HTERT RPE-1 (cell line): ENCODE measurements around the gene CDH16.
"Not testable (repeated sequence)": the region's sequence is repeated elsewhere in the genome, so short reads cannot be mapped to it uniquely, and the experiment has no call there.

Source experiments
- in situ Hi-C: fragments of 300-500 bp; cut with MboI; formaldehyde crosslinking; loops from 4 replicates; pipeline ENCODE4 v1.14.3; 2020; ENCODE audit warnings: low sequenced_read_pairs

CDH16 gene

GRCh38 chr16:66918803-66919568 lies at the start of gene CDH16:
CDH16 (minus strand) TSS chr16:66918885; CDS start chr16:66918065, 820 bp downstream.
- in situ Hi-C loops: no loop called here

GRCh38 chr16:66964049-66964448 lies 45.4 kb upstream of the CDH16 start:
- in situ Hi-C loops: no loop called here

- in situ Hi-C loops: no loop called here
Measured at GRCh38 chr16:66961914-66962313, 43.2 kb upstream of the CDH16 start.

- in situ Hi-C loops: no loop called here
Measured at GRCh38 chr16:66961065-66961744, 42.5 kb upstream of the CDH16 start, which contains the start of gene CES3. CES3 (plus strand) TSS chr16:66961266; CDS start chr16:66961308, 42 bp downstream.

GRCh38 chr16:66960270-66960669 lies 41.6 kb upstream of the CDH16 start:
- in situ Hi-C loops: no loop called here

GRCh38 chr16:66959704-66960161 lies 41.0 kb upstream of the CDH16 start:
- in situ Hi-C loops: no loop called here

- in situ Hi-C loops: no loop called here
Measured at GRCh38 chr16:66958857-66959703, 40.4 kb upstream of the CDH16 start.

GRCh38 chr16:66956154-66956457 lies 37.4 kb upstream of the CDH16 start:
- in situ Hi-C loops: not testable (repeated sequence)

GRCh38 chr16:66955363-66956153 lies 36.9 kb upstream of the CDH16 start:
- in situ Hi-C loops: not testable (repeated sequence)

GRCh38 chr16:66954097-66954659 lies 35.5 kb upstream of the CDH16 start:
- in situ Hi-C loops: no loop called here

- in situ Hi-C loops: no loop called here
Measured at GRCh38 chr16:66953462-66954096, 34.9 kb upstream of the CDH16 start.

- in situ Hi-C loops: no loop called here
Measured at GRCh38 chr16:66952430-66953110, 33.9 kb upstream of the CDH16 start.

GRCh38 chr16:66950971-66951790 lies 32.5 kb upstream of the CDH16 start:
- in situ Hi-C loops: no loop called here

- in situ Hi-C loops: no loop called here
Measured at GRCh38 chr16:66950437-66950836, 31.8 kb upstream of the CDH16 start.

- in situ Hi-C loops: no loop called here
Measured at GRCh38 chr16:66949472-66949871, 30.8 kb upstream of the CDH16 start.

GRCh38 chr16:66948837-66949225 lies 30.1 kb upstream of the CDH16 start:
- in situ Hi-C loops: no loop called here

- in situ Hi-C loops: no loop called here
Measured at GRCh38 chr16:66948134-66948836, 29.6 kb upstream of the CDH16 start.
